ENCODE data around the gene C1orf50.

Gene C1orf50

DNA sequence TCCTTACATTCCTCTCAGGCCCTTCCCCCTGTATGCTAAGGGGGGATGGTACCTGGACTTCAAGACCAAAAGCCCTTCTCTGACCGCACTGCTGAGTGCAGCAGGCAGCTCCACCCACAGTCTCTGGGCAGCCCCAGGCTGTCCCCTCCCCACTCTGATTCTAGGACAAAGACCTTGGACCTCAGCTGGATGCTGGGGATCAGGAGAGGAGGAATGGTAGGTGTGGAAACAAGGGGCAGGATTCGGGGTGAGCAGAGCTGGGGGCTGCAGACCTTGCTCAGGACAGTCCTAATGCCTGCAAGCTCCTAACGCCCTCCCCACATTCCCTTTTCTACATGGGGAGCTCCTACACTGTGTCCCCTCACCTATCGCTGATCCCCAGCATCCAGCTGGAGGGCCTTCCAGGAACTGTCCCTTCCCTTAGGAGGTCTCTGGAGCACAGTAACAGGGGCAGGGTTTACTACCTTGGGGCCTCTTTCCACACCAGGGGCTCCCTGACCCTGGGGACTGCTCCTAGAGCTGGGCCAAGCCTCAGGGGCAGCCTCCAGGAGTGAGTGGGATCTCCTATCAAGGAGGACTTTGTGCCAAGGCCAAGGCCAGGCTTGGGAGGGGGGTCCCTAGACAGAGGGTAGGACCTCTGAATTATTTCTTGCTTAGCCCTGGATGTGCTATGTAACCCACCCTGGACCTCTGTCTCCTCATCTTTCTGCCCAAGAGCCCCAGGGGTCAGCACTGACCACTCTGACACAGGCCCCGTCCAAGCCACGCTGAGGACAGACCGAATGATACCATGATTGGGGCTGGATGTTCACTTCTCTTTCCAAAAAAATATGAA lies 32.6 kb upstream of the C1orf50 start:
- Histone ChIP-seq H3K27me3 (replicated peaks; ENCODE audit: control insufficient read depth, insufficient read depth, low read length) (no peaks in the 10 kb centered on the region), H3K4me3 (ENCODE audit: low read length) (no peak overlapping the region), H3K36me3 (ENCODE audit: control insufficient read depth, insufficient read depth, low read length, severe bottlenecking) (no peaks in the 10 kb centered on the region), H3K9ac (ENCODE audit: low read length) (no peak overlapping the region), H3K9me3 (ENCODE audit: control insufficient read depth, low read length) (no peaks in the 10 kb centered on the region), H3K4me1 (ENCODE audit: control insufficient read depth, insufficient read depth, low read length) (peaks cover 4% of the 10 kb centered on the region)
- DNase-seq (ENCODE audit: low read depth) = no peak

DNA sequence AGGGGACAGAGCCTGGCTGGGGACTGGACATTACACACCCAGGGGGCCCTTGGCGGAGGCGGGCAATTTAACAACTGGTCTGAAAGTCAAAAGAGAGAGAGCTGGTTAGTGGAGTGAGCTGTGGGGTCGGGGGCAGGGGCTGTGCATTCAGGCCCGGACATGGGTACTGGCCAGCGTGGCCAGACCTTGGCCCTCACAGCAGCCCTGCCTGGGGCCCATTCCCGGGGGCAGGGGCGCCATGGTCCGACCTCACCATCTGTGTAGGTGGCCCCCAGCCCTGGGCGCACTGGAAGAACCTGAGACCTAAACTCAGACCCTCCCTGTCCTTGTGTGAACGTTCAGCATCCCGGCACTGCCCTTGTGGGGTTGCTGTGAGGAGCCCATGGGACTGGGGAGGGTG lies 32.0 kb upstream of the C1orf50 start:
- Histone ChIP-seq H3K9ac (ENCODE audit: low read length) (no peak overlapping the region), H3K4me3 (ENCODE audit: low read length) (no peak overlapping the region), H3K27me3 (replicated peaks; ENCODE audit: control insufficient read depth, insufficient read depth, low read length) (no peaks in the 10 kb centered on the region), H3K36me3 (ENCODE audit: control insufficient read depth, insufficient read depth, low read length, severe bottlenecking) (no peaks in the 10 kb centered on the region), H3K9me3 (ENCODE audit: control insufficient read depth, low read length) (no peaks in the 10 kb centered on the region), H3K4me1 (ENCODE audit: control insufficient read depth, insufficient read depth, low read length) (peaks cover 4% of the 10 kb centered on the region)
- no peak for DNase-seq (ENCODE audit: low read depth)

DNA sequence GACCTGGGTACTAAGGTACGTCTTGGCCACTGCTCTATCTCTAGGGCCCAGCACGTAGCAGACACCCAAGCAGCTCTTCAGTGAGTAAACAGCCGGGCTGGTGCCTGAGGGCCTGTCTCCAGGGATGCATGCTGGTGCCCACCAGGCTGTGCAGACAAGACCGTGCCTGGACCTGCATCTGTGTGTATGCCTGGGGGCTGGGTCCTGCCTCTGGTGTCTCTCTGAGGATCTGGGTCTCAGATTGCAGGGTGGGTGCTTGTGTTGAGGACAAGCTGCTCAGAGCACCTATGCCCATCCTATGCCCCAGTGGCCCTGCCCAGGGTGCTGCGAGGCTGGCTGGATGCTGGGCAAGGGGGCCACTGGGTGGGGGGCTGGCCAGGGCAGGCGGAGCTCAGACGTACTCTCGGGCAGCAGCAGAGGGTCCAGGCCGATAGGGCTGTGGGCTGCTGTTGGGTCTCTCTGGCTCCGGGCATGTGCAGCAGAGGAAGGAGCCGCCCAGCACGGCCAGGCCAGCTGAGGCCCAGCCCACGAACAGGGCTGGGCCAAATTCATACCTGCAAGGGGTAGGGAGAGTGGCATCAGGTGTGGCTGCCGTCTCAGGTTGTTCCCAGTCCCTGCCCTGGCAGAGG lies 31.5 kb upstream of the C1orf50 start:
- Histone ChIP-seq H3K36me3 (ENCODE audit: control insufficient read depth, insufficient read depth, low read length, severe bottlenecking) (no peaks in the 10 kb centered on the region), H3K9me3 (ENCODE audit: control insufficient read depth, low read length) (no peaks in the 10 kb centered on the region), H3K27me3 (replicated peaks; ENCODE audit: control insufficient read depth, insufficient read depth, low read length) (no peaks in the 10 kb centered on the region), H3K4me1 (ENCODE audit: control insufficient read depth, insufficient read depth, low read length) (peaks cover 4% of the 10 kb centered on the region), H3K4me3 (ENCODE audit: low read length) (no peak overlapping the region), H3K9ac (ENCODE audit: low read length) (no peak overlapping the region)
- no peak for DNase-seq (ENCODE audit: low read depth)

DNA sequence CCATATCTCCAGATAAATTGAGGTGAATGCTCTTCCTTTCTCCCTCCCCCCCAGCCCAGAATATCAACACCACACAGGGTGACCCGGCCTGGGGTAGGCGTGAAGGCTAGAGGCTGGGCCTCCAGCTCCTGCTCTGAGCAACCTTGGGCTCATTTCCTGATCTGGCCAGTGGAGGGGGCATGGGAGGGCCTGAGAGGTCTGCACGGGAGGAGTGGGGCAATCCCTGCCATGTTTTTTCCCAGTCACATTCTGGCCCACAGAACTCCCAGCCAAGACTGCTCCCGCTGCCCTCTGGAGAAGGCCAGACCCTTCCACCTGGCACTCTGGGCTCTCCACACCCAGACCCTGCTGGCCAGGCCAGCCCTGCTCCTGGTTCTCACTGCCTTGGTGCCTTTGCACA lies 30.9 kb upstream of the C1orf50 start:
- Histone ChIP-seq H3K9me3 (ENCODE audit: control insufficient read depth, low read length) (no peaks in the 10 kb centered on the region), H3K9ac (ENCODE audit: low read length) (no peak overlapping the region), H3K4me1 (ENCODE audit: control insufficient read depth, insufficient read depth, low read length) (peaks cover 4% of the 10 kb centered on the region), H3K4me3 (ENCODE audit: low read length) (no peak overlapping the region), H3K27me3 (replicated peaks; ENCODE audit: control insufficient read depth, insufficient read depth, low read length) (no peaks in the 10 kb centered on the region), H3K36me3 (ENCODE audit: control insufficient read depth, insufficient read depth, low read length, severe bottlenecking) (no peaks in the 10 kb centered on the region)
- DNase-seq (ENCODE audit: low read depth) = peak; percentile 24

DNA sequence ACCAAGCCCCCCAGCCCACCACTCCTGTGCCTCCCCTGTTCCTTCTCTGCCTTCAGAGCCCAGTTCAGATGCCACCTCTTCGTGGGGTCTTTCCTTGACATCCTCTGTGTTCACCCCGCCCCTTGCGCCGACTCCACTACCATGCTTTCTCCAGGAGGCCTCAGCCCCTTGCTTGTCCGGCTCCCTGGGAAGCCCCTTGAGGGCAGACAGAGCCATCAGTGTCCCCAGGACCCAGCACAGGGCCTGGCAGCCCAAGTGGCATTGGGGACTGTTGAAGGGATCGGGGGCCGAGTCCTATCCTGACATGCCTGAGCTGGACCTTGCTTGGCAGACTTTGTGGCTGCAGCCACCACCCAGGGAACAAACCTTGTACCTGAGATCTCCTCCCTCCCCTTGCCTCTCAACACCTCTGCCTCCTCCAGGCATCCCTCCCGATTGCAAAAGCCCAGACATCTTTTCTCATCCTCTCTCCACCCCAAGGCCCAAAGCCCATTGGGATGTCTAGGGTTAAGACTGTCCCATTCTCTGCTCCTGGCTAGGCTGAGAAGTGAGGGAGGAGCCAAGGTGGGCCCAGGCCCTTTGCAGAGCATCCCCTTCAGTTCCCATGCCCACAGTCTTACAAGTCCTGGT lies 30.4 kb upstream of the C1orf50 start:
- DNase-seq (ENCODE audit: low read depth) = no peak
- peaks cover 4% of the 10 kb centered on the region for H3K4me1 ChIP-seq (ENCODE audit: control insufficient read depth, insufficient read depth, low read length)
- H3K9me3 ChIP-seq (ENCODE audit: control insufficient read depth, low read length) = no peaks in the 10 kb centered on the region
- no peaks in the 10 kb centered on the region for H3K36me3 ChIP-seq (ENCODE audit: control insufficient read depth, insufficient read depth, low read length, severe bottlenecking)
- H3K9ac ChIP-seq (ENCODE audit: low read length) = no peak overlapping the region
- H3K4me3 ChIP-seq (ENCODE audit: low read length) = no peak overlapping the region
- no peaks in the 10 kb centered on the region for H3K27me3 ChIP-seq (replicated peaks; ENCODE audit: control insufficient read depth, insufficient read depth, low read length)

DNA sequence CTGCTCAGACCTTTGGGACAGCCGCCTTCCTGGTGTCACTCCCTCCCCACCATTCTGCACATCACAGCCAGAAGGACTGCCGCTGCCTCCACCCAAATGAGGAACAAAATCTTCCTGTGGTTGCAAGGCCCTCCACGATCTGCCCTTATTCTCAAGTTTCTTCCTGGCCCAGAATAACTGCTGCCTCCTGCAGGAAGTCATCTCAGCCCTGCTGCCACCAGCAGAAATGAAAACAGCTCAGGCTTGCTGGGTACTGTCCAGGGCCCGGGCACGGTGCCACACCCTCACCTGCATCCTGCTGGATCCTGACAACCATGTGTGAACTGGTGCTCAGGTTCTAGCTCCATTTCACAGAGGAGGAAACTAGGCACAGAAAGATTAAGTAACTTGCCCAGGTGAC lies 29.8 kb upstream of the C1orf50 start:
- DNase-seq (ENCODE audit: low read depth) = no peak
- Histone ChIP-seq H3K9ac (ENCODE audit: low read length) (no peak overlapping the region), H3K4me1 (ENCODE audit: control insufficient read depth, insufficient read depth, low read length) (peaks cover 3% of the 10 kb centered on the region), H3K9me3 (ENCODE audit: control insufficient read depth, low read length) (no peaks in the 10 kb centered on the region), H3K27me3 (replicated peaks; ENCODE audit: control insufficient read depth, insufficient read depth, low read length) (no peaks in the 10 kb centered on the region), H3K36me3 (ENCODE audit: control insufficient read depth, insufficient read depth, low read length, severe bottlenecking) (no peaks in the 10 kb centered on the region), H3K4me3 (ENCODE audit: low read length) (no peak overlapping the region)

DNA sequence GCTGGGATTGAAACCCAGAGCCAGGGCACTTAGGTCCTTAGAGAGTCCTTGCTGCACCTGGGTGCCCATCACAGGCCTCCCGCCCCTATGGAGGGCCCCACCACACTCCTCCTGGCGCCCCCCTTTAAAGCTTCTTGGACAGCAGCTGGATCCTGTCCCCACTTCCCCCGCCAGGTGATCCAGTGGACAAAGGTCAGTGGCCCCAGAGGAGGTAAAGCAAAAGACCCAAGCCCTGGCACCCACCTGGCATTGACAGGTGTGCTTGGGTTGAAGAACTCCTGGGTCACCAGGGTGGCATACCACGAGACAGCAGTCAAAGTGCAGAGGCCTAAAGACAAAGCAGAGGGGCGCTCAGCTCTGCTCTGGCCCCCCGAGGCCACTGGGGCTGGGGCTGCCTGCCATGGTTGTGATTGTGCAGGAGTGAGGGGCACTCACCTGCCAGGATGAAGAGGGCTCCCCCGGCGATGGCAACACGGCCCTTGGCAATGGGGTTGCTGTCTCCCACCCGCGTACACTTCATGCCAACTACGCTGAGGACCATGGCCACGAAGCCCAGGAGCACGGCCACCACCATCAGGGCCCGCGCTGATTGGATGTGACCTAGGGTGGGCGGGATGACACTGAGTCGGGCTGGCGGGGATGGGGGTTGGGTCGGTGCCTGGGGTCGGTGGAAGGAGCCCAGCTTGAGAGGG lies 28.9 kb upstream of the C1orf50 start:
- no peaks in the 10 kb centered on the region for H3K9me3 ChIP-seq (ENCODE audit: control insufficient read depth, low read length)
- H3K4me1 ChIP-seq (ENCODE audit: control insufficient read depth, insufficient read depth, low read length) = no peaks in the 10 kb centered on the region
- no peaks in the 10 kb centered on the region for H3K36me3 ChIP-seq (ENCODE audit: control insufficient read depth, insufficient read depth, low read length, severe bottlenecking)
- H3K4me3 ChIP-seq (ENCODE audit: low read length) = no peak overlapping the region
- no peak overlapping the region for H3K9ac ChIP-seq (ENCODE audit: low read length)
- H3K27me3 ChIP-seq (replicated peaks; ENCODE audit: control insufficient read depth, insufficient read depth, low read length) = no peaks in the 10 kb centered on the region
- no peak for DNase-seq (ENCODE audit: low read depth)

DNA sequence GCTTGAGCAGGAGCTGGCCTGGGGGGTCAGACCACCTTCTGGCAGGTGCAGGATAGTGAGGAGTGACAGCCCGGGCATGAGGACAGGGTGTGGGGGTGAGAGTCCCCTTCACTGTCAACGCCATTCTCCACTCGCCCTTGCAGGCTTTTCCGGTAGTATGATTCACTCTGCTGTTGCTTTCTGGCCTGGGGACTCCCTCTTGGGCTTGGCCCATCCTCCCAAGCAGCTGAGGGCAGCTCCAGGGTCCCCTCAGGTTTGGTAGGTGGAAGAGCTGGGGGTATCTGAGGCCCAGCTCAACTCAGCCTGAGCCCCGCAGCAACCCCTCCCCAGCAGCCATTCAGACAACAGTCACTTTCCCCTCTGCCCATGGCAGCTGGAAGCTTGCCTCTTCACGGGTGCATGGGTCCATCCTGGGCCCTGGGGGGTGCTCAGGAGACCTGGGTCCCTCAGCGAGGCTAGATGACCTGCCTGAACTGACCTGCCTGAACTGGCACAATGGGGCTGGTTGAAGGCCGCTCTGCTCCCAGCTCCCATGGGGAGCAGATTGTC lies 28.3 kb upstream of the C1orf50 start:
- Histone ChIP-seq H3K36me3 (ENCODE audit: control insufficient read depth, insufficient read depth, low read length, severe bottlenecking) (no peaks in the 10 kb centered on the region), H3K27me3 (replicated peaks; ENCODE audit: control insufficient read depth, insufficient read depth, low read length) (no peaks in the 10 kb centered on the region), H3K4me3 (ENCODE audit: low read length) (no peak overlapping the region), H3K9ac (ENCODE audit: low read length) (no peak overlapping the region), H3K9me3 (ENCODE audit: control insufficient read depth, low read length) (no peaks in the 10 kb centered on the region), H3K4me1 (ENCODE audit: control insufficient read depth, insufficient read depth, low read length) (no peaks in the 10 kb centered on the region)
- no peak for DNase-seq (ENCODE audit: low read depth)

DNA sequence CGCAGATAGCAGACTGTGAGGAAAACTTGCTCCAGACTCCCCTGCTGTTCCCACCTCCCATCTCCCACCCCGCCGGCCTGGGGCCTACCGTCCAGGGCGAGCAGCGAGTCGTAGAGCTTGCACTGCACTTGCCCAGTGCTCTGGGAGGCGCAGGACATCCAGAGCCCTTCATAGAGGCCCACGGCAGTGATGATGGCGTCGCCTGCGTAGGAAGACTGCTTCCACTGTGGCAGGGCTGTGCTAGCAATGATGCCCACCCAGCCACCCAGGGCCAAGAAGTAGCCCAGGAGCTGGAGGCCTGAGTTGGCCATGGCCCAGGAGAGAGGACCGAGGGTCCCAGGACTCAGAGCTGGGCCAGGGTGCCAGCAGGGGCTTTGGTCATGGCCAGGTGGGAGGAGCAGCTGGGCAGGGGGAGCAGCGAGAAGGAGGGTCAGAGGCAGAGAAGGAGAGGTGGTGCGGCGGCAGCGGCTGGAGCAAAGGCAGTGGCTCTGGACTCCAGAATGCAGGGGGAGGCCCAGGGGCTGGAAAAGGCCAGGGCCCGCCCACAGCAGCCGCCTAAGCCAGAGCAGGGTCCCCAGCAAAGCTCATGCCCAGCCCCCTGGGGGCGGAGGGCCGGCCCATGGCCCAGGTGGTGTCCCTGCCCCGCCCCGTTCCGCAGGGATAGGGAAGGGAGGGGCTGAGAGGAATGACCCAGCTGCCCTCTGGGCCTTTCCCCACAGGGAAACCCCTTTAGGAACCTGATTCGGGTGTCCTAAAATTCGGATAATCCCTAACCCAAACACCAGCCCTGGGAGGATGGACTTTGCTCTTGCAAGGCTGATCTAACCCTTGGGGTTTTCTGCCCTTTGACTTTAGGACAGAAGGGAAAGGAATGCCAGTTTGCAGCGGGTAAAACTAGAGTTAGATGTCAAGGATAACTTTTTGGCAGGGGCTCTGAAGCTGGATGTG lies 27.0 kb upstream of the C1orf50 start, which contains the start of gene CLDN19:
TSS of gene CLDN19 (minus strand) at position 484 of the 948 bp plus-strand sequence. CDS start at position 311, 173 bp downstream.
- Histone ChIP-seq H3K36me3 (ENCODE audit: control insufficient read depth, insufficient read depth, low read length, severe bottlenecking) (no peaks in the 10 kb centered on the region), H3K27me3 (replicated peaks; ENCODE audit: control insufficient read depth, insufficient read depth, low read length) (no peaks in the 10 kb centered on the region), H3K9ac (ENCODE audit: low read length) (no peak within 1 kb of the TSS), H3K4me1 (ENCODE audit: control insufficient read depth, insufficient read depth, low read length) (no peaks in the 10 kb centered on the region), H3K9me3 (ENCODE audit: control insufficient read depth, low read length) (no peaks in the 10 kb centered on the region), H3K4me3 (ENCODE audit: low read length) (no peak within 1 kb of the TSS)
- DNase-seq (ENCODE audit: low read depth) = no peak

DNA sequence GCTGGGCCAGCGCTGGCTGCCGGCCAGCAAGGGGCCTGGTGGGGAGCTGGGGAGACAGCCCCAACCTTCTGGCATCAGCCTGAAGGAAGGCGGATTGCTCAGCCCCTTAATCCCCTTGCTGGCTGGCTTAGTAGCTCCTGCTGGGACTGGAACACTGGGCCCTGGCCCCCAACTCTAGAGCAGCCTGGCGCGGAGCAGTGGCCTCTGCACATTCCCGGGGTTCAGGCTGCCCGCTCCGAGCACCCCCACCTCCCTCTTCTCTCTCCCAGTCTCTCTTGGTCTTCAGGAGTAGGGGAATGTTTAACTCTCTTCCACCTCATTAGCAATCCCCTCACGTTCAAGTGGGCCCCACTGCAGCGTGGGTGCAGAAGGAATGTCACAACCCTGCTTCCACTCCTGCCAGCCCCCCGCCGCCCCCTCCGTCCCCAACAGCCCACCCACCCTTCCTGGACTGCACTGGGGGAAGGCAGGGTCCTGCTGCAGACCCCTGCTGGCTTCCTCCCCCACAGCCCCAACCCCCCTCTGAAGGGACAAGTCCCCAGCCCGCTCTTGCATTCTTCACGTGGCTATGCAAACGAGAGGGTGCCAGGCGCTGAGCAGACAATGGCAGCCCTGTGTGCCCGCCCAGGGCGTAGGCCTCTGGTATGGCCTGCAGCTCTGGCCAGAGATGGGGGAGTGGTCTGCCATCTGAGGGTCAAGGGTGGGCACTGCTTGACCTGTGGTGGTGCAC lies 26.0 kb upstream of the C1orf50 start:
- no peaks in the 10 kb centered on the region for H3K4me1 ChIP-seq (ENCODE audit: control insufficient read depth, insufficient read depth, low read length)
- DNase-seq (ENCODE audit: low read depth) = no peak
- H3K4me3 ChIP-seq (ENCODE audit: low read length) = no peak overlapping the region
- H3K27me3 ChIP-seq (replicated peaks; ENCODE audit: control insufficient read depth, insufficient read depth, low read length) = no peaks in the 10 kb centered on the region
- H3K36me3 ChIP-seq (ENCODE audit: control insufficient read depth, insufficient read depth, low read length, severe bottlenecking) = peaks cover 4% of the 10 kb centered on the region
- no peaks in the 10 kb centered on the region for H3K9me3 ChIP-seq (ENCODE audit: control insufficient read depth, low read length)
- no peak overlapping the region for H3K9ac ChIP-seq (ENCODE audit: low read length)
